ENCODE results near the gene ULK1. TPM values are rescaled to one million over a fixed set of nuclear protein-coding genes. Genes with fewer than 3 reads are reported as not detected.

Gene ULK1
- total RNA-seq, 1 donor: 14.1 TPM

GRCh38 chr12:131864469-131864868, 30.0 kb upstream of the ULK1 start:
- Histone ChIP-seq H3K4me2 (ENCODE audit: insufficient read depth, low read length) (no peak overlapping the region), H3K9me3 (ENCODE audit: low read depth, low read length) (no peaks in the 10 kb centered on the region), H3K4me1 (ENCODE audit: insufficient read depth, low read length) (peaks cover 19% of the 10 kb centered on the region), H2AFZ (ENCODE audit: low read length) (no peak overlapping the region), H3K27me3 (ENCODE audit: insufficient read depth, low read length) (no peaks in the 10 kb centered on the region), H3K4me3 (ENCODE audit: insufficient read depth, low read length) (no peak overlapping the region), H3K27ac (ENCODE audit: low read depth, low read length) (no peak overlapping the region), H3K36me3 (ENCODE audit: insufficient read depth, low read length) (no peaks in the 10 kb centered on the region), H3K79me2 (ENCODE audit: insufficient read depth, low read length) (no peaks in the 10 kb centered on the region), H4K20me1 (ENCODE audit: insufficient read depth, low read length) (no peaks in the 10 kb centered on the region)
- DNase-seq (ENCODE audit: insufficient read length, low spot score, missing footprints): no peak
- no peak for TF ChIP-seq CTCF (IDR thresholded peaks at IDR 0.05; ENCODE audit: extremely low read depth, low read depth, low read length)

- H4K20me1 ChIP-seq (ENCODE audit: insufficient read depth, low read length): no peaks in the 10 kb centered on the region
- H2AFZ ChIP-seq (ENCODE audit: low read length): no peak overlapping the region
- no peaks in the 10 kb centered on the region for H3K36me3 ChIP-seq (ENCODE audit: insufficient read depth, low read length)
- TF ChIP-seq CTCF (IDR thresholded peaks at IDR 0.05; ENCODE audit: extremely low read depth, low read depth, low read length): no peak
- no peak overlapping the region for H3K4me2 ChIP-seq (ENCODE audit: insufficient read depth, low read length)
- H3K9me3 ChIP-seq (ENCODE audit: low read depth, low read length): no peaks in the 10 kb centered on the region
- no peak overlapping the region for H3K4me3 ChIP-seq (ENCODE audit: insufficient read depth, low read length)
- H3K4me1 ChIP-seq (ENCODE audit: insufficient read depth, low read length): peaks cover 23% of the 10 kb centered on the region
- peak; percentile 87 for DNase-seq (ENCODE audit: insufficient read length, low spot score, missing footprints)
- no peaks in the 10 kb centered on the region for H3K27me3 ChIP-seq (ENCODE audit: insufficient read depth, low read length)
- H3K27ac ChIP-seq (ENCODE audit: low read depth, low read length): no peak overlapping the region
- no peaks in the 10 kb centered on the region for H3K79me2 ChIP-seq (ENCODE audit: insufficient read depth, low read length)
Observed at GRCh38 chr12:131865180-131865875, 29.1 kb upstream of the ULK1 start.

- Histone ChIP-seq H2AFZ (ENCODE audit: low read length) (peak overlapping the region; percentile 56), H3K4me1 (ENCODE audit: insufficient read depth, low read length) (peaks cover 24% of the 10 kb centered on the region), H3K4me2 (ENCODE audit: insufficient read depth, low read length) (peak overlapping the region; percentile 19), H3K79me2 (ENCODE audit: insufficient read depth, low read length) (no peaks in the 10 kb centered on the region), H3K9me3 (ENCODE audit: low read depth, low read length) (no peaks in the 10 kb centered on the region), H3K4me3 (ENCODE audit: insufficient read depth, low read length) (no peak overlapping the region), H3K36me3 (ENCODE audit: insufficient read depth, low read length) (no peaks in the 10 kb centered on the region), H3K27me3 (ENCODE audit: insufficient read depth, low read length) (no peaks in the 10 kb centered on the region), H3K27ac (ENCODE audit: low read depth, low read length) (no peak overlapping the region), H4K20me1 (ENCODE audit: insufficient read depth, low read length) (no peaks in the 10 kb centered on the region)
- peak; percentile 17 for DNase-seq (ENCODE audit: insufficient read length, low spot score, missing footprints)
- TF ChIP-seq CTCF (IDR thresholded peaks at IDR 0.05; ENCODE audit: extremely low read depth, low read depth, low read length): no peak
Observed at GRCh38 chr12:131867471-131867870, 27.0 kb upstream of the ULK1 start.

GRCh38 chr12:131867891-131868675, 26.3 kb upstream of the ULK1 start:
- no peaks in the 10 kb centered on the region for H4K20me1 ChIP-seq (ENCODE audit: insufficient read depth, low read length)
- no peaks in the 10 kb centered on the region for H3K36me3 ChIP-seq (ENCODE audit: insufficient read depth, low read length)
- H3K79me2 ChIP-seq (ENCODE audit: insufficient read depth, low read length): no peaks in the 10 kb centered on the region
- H3K9me3 ChIP-seq (ENCODE audit: low read depth, low read length): no peaks in the 10 kb centered on the region
- H3K27ac ChIP-seq (ENCODE audit: low read depth, low read length): no peak overlapping the region
- no peak for TF ChIP-seq CTCF (IDR thresholded peaks at IDR 0.05; ENCODE audit: extremely low read depth, low read depth, low read length)
- DNase-seq (ENCODE audit: insufficient read length, low spot score, missing footprints): peak; percentile 87
- no peak overlapping the region for H3K4me3 ChIP-seq (ENCODE audit: insufficient read depth, low read length)
- peak overlapping the region; percentile 19 for H3K4me2 ChIP-seq (ENCODE audit: insufficient read depth, low read length)
- H3K27me3 ChIP-seq (ENCODE audit: insufficient read depth, low read length): no peaks in the 10 kb centered on the region
- peaks cover 23% of the 10 kb centered on the region for H3K4me1 ChIP-seq (ENCODE audit: insufficient read depth, low read length)
- peak overlapping the region; percentile 56 for H2AFZ ChIP-seq (ENCODE audit: low read length)
